Stimulated activated memory B cell treated with anti-CD40 and anti-IgM and Interleukin-4, amounts not matched to agents 10 μg/mL and 1 μg/mL and 100 μg/mL, for 72 hours (primary cell): Measurements from ENCODE around the gene SNAI3.

Experiments
- ATAC-seq: fragments of 150-1000 bp; cut with Tn5 transposase; 2 replicates; pipeline ENCODE4 v1.10.0; 2021
- H3K27ac Mint-ChIP-seq: one replicate; pipeline ENCODE4 v1.8.0; 2022; ENCODE audit warnings: mild to moderate bottlenecking, mixed read lengths
- H3K27me3 Mint-ChIP-seq: one replicate; pipeline ENCODE4 v1.8.0; 2022; ENCODE audit warnings: mixed read lengths
- H3K36me3 Mint-ChIP-seq: one replicate; pipeline ENCODE4 v1.8.0; 2022; ENCODE audit warnings: mixed read lengths
- H3K4me1 Mint-ChIP-seq: one replicate; pipeline ENCODE4 v1.8.0; 2022; ENCODE audit warnings: mixed read lengths
- H3K4me3 Mint-ChIP-seq: one replicate; pipeline ENCODE4 v1.8.0; 2022; ENCODE audit warnings: mild to moderate bottlenecking, moderate library complexity, mixed read lengths
- H3K9me3 Mint-ChIP-seq: one replicate; pipeline ENCODE4 v1.8.0; 2022; ENCODE audit warnings: mixed read lengths

The SNAI3 gene

GRCh38 chr16:88635671-88636319 is 50.5 kb downstream of the SNAI3 start:
- H3K27me3 Mint-ChIP-seq, result peaks cover 9% of the 10 kb centered on the region
- H3K36me3 Mint-ChIP-seq, result peaks cover 22% of the 10 kb centered on the region
- peaks cover 80% of the 10 kb centered on the region for H3K4me1 Mint-ChIP-seq
- H3K27ac Mint-ChIP-seq, result peak overlapping the region; percentile 84
- peak overlapping the region; percentile 63 for H3K4me3 Mint-ChIP-seq
- ATAC-seq, result no peak
- peaks cover 3% of the 10 kb centered on the region for H3K9me3 Mint-ChIP-seq

- H3K27me3 Mint-ChIP-seq, result peaks cover 4% of the 10 kb centered on the region
- H3K36me3 Mint-ChIP-seq, result peaks cover 25% of the 10 kb centered on the region
- H3K27ac Mint-ChIP-seq, result peak overlapping the region; percentile 84
- peak overlapping the region; percentile 84 for H3K4me3 Mint-ChIP-seq
- H3K4me1 Mint-ChIP-seq, result peaks cover 74% of the 10 kb centered on the region
- H3K9me3 Mint-ChIP-seq, result peaks cover 3% of the 10 kb centered on the region
- no peak for ATAC-seq
Observed at GRCh38 chr16:88634994-88635670, 51.2 kb downstream of the SNAI3 start.

- H3K27ac Mint-ChIP-seq, result peak overlapping the region; percentile 84
- H3K4me3 Mint-ChIP-seq, result peak overlapping the region; percentile 84
- peak; percentile 84 for ATAC-seq
- H3K36me3 Mint-ChIP-seq, result peaks cover 28% of the 10 kb centered on the region
- no peaks in the 10 kb centered on the region for H3K27me3 Mint-ChIP-seq
- H3K9me3 Mint-ChIP-seq, result peaks cover 3% of the 10 kb centered on the region
- H3K4me1 Mint-ChIP-seq, result peaks cover 66% of the 10 kb centered on the region
Observed at GRCh38 chr16:88634141-88634993, 51.9 kb downstream of the SNAI3 start.

GRCh38 chr16:88633684-88634140 is 52.6 kb downstream of the SNAI3 start:
- H3K4me1 Mint-ChIP-seq, result peaks cover 60% of the 10 kb centered on the region
- H3K27ac Mint-ChIP-seq, result peak overlapping the region; percentile 84
- H3K27me3 Mint-ChIP-seq, result no peaks in the 10 kb centered on the region
- peak; percentile 78 for ATAC-seq
- peaks cover 3% of the 10 kb centered on the region for H3K9me3 Mint-ChIP-seq
- peak overlapping the region; percentile 84 for H3K4me3 Mint-ChIP-seq
- peaks cover 28% of the 10 kb centered on the region for H3K36me3 Mint-ChIP-seq

GRCh38 chr16:88632587-88632930 is 53.7 kb downstream of the SNAI3 start:
- Mint-ChIP-seq H3K4me3 (no peak overlapping the region), H3K27ac (peak overlapping the region; percentile 84), H3K9me3 (peaks cover 3% of the 10 kb centered on the region), H3K27me3 (no peaks in the 10 kb centered on the region), H3K36me3 (peaks cover 32% of the 10 kb centered on the region), H3K4me1 (peaks cover 48% of the 10 kb centered on the region)
- no peak for ATAC-seq

- no peak for ATAC-seq
- no peak overlapping the region for H3K27ac Mint-ChIP-seq
- no peaks in the 10 kb centered on the region for H3K27me3 Mint-ChIP-seq
- peaks cover under 1% of the 10 kb centered on the region for H3K9me3 Mint-ChIP-seq
- H3K4me3 Mint-ChIP-seq, result no peak overlapping the region
- H3K36me3 Mint-ChIP-seq, result peaks cover 37% of the 10 kb centered on the region
- peaks cover 43% of the 10 kb centered on the region for H3K4me1 Mint-ChIP-seq
Observed at GRCh38 chr16:88631920-88632586, 54.3 kb downstream of the SNAI3 start.

GRCh38 chr16:88631384-88631783 is 54.9 kb downstream of the SNAI3 start:
- peaks cover 41% of the 10 kb centered on the region for H3K4me1 Mint-ChIP-seq
- no peak overlapping the region for H3K4me3 Mint-ChIP-seq
- H3K27ac Mint-ChIP-seq, result no peak overlapping the region
- no peaks in the 10 kb centered on the region for H3K27me3 Mint-ChIP-seq
- peaks cover 44% of the 10 kb centered on the region for H3K36me3 Mint-ChIP-seq
- H3K9me3 Mint-ChIP-seq, result no peaks in the 10 kb centered on the region
- no peak for ATAC-seq

GRCh38 chr16:88630941-88631340 is 55.4 kb downstream of the SNAI3 start:
- Mint-ChIP-seq H3K27ac (no peak overlapping the region), H3K36me3 (peaks cover 48% of the 10 kb centered on the region), H3K9me3 (no peaks in the 10 kb centered on the region), H3K4me3 (no peak overlapping the region), H3K27me3 (no peaks in the 10 kb centered on the region), H3K4me1 (peaks cover 37% of the 10 kb centered on the region)
- no peak for ATAC-seq

GRCh38 chr16:88630433-88630832 is 55.9 kb downstream of the SNAI3 start:
- Mint-ChIP-seq H3K4me1 (peaks cover 32% of the 10 kb centered on the region), H3K27me3 (no peaks in the 10 kb centered on the region), H3K36me3 (peaks cover 53% of the 10 kb centered on the region), H3K9me3 (no peaks in the 10 kb centered on the region), H3K4me3 (no peak overlapping the region), H3K27ac (no peak overlapping the region)
- ATAC-seq, result no peak

- ATAC-seq, result no peak
- Mint-ChIP-seq H3K4me1 (peaks cover 26% of the 10 kb centered on the region), H3K9me3 (no peaks in the 10 kb centered on the region), H3K4me3 (no peak overlapping the region), H3K27me3 (no peaks in the 10 kb centered on the region), H3K36me3 (peaks cover 57% of the 10 kb centered on the region), H3K27ac (no peak overlapping the region)
Observed at GRCh38 chr16:88629835-88630234, 56.5 kb downstream of the SNAI3 start.

- H3K9me3 Mint-ChIP-seq, result no peaks in the 10 kb centered on the region
- H3K27ac Mint-ChIP-seq, result no peak overlapping the region
- no peak overlapping the region for H3K4me3 Mint-ChIP-seq
- H3K27me3 Mint-ChIP-seq, result no peaks in the 10 kb centered on the region
- ATAC-seq, result no peak
- H3K36me3 Mint-ChIP-seq, result peaks cover 66% of the 10 kb centered on the region
- H3K4me1 Mint-ChIP-seq, result peaks cover 13% of the 10 kb centered on the region
Observed at GRCh38 chr16:88628512-88628974, 57.8 kb downstream of the SNAI3 start.
